HepG2 (cell line): ENCODE measurements around the gene PSMB3. TPM values are rescaled to one million over a fixed set of nuclear protein-coding genes. Genes with fewer than 3 reads are reported as not detected.

Experiments
- CCDC6 ChIP-seq: sonication (generic); formaldehyde crosslinking; IDR thresholded peaks from 2 replicates; pipeline ENCODE4 v1.8.1; 2022; ENCODE audit warnings: mild to moderate bottlenecking, missing genetic modification reagents, moderate library complexity
- CEBPG ChIP-seq: IDR thresholded peaks from 2 replicates; pipeline ENCODE4 v1.6.1; 2016
- FOXK1 ChIP-seq: sonication (generic); formaldehyde crosslinking; IDR thresholded peaks from 2 replicates; pipeline ENCODE4 v1.4.0; 2020; ENCODE audit warnings: low read depth, missing genetic modification reagents, borderline replicate concordance
- HMG20B ChIP-seq: conservative IDR thresholded peaks from 2 replicates; pipeline ENCODE4 v1.6.1; 2016; ENCODE audit warnings: missing genetic modification reagents, missing compliant biosample characterization
- KAT2B ChIP-seq: fragments of 150-350 bp; IDR thresholded peaks from 2 replicates; pipeline ENCODE4 v1.6.1; 2014; ENCODE audit warnings: low read depth, low read length, borderline replicate concordance
- KDM4B ChIP-seq: sonication (generic); formaldehyde crosslinking; IDR thresholded peaks from 2 replicates; pipeline ENCODE4 v1.4.0; 2020; ENCODE audit warnings: missing genetic modification reagents
- NFKB2 ChIP-seq: sonication (generic); formaldehyde crosslinking; IDR thresholded peaks from 2 replicates; pipeline ENCODE4 v1.4.0; 2020; ENCODE audit warnings: missing genetic modification reagents, borderline replicate concordance
- POLR2G ChIP-seq: fragments of 200-400 bp; formaldehyde crosslinking; IDR thresholded peaks from 2 replicates; pipeline ENCODE4 v1.6.1; 2018; ENCODE audit warnings: mild to moderate bottlenecking, low read depth, low read length, moderate library complexity
- ZNF557 ChIP-seq: sonication (generic); formaldehyde crosslinking; IDR thresholded peaks from 2 replicates; pipeline ENCODE4 v1.4.0; 2020; ENCODE audit warnings: missing genetic modification reagents
- polyA plus RNA-seq, 8 experiments: library from polyadenylated mRNA; depleted of rRNA in 3 of 8; stranded (reverse) in 7 of 8; unstranded in 1 of 8; fragments of >200 nt; fragmentation: Illumina TruSeq in 4 of 8; extraction: Trizol in 4 of 8; gene quantifications; 2 replicates each; pipeline versions ENCODE4 v1.2.1 to v1.2.3, GENCODE V29; 2011 to 2016; ENCODE audit warnings: low read depth in 4 of 8, missing spikeins in 1 of 8, mixed read lengths in 1 of 8; ENCODE audit not compliant: insufficient read depth in 1 of 8
- total RNA-seq, 5 experiments: library from RNA; depleted of rRNA; stranded (reverse); fragments of >200 nt; fragmentation: Illumina TruSeq; extraction: Trizol; gene quantifications; 2 replicates each; pipeline ENCODE4 v1.2.3, GENCODE V29; 2016; ENCODE audit warnings: low read depth in 1 of 5
- TF ChIP-seq, protein P1 (sequence below): sonication (generic); formaldehyde crosslinking; IDR thresholded peaks from 2 replicates; pipeline ENCODE4 v1.5.1; 2020; ENCODE audit warnings: mild to moderate bottlenecking, missing genetic modification reagents, borderline replicate concordance
- TF ChIP-seq, protein P2 (sequence below): sonication (generic); formaldehyde crosslinking; conservative IDR thresholded peaks from 2 replicates; pipeline ENCODE4 v1.8.1; 2023; ENCODE audit warnings: missing genetic modification reagents
- TF ChIP-seq, protein P3 (sequence below): sonication (generic); formaldehyde crosslinking; IDR thresholded peaks from 2 replicates; pipeline ENCODE4 v1.5.0; 2020; ENCODE audit warnings: missing genetic modification reagents, mild to moderate bottlenecking, borderline replicate concordance
- TF ChIP-seq, protein P4 (sequence below): sonication (generic); formaldehyde crosslinking; IDR thresholded peaks from 2 replicates; pipeline ENCODE4 v1.5.1; 2020; ENCODE audit warnings: missing genetic modification reagents, mild to moderate bottlenecking, borderline replicate concordance
- TF ChIP-seq, protein P5 (sequence below): sonication (generic); formaldehyde crosslinking; IDR thresholded peaks from 2 replicates; pipeline ENCODE4 v1.8.1; 2023; ENCODE audit warnings: mild to moderate bottlenecking, missing genetic modification reagents
- TF ChIP-seq, protein P6 (sequence below): sonication (generic); formaldehyde crosslinking; IDR thresholded peaks from 2 replicates; pipeline ENCODE4 v1.8.1; 2022; ENCODE audit warnings: mild to moderate bottlenecking, missing genetic modification reagents

Gene PSMB3
- total and polyA plus RNA-seq, 2 of the 13 experiments (the other 11 are each of a cell fraction or from before 2014, with no cell fraction given) = 366 to 517 TPM

DNA sequence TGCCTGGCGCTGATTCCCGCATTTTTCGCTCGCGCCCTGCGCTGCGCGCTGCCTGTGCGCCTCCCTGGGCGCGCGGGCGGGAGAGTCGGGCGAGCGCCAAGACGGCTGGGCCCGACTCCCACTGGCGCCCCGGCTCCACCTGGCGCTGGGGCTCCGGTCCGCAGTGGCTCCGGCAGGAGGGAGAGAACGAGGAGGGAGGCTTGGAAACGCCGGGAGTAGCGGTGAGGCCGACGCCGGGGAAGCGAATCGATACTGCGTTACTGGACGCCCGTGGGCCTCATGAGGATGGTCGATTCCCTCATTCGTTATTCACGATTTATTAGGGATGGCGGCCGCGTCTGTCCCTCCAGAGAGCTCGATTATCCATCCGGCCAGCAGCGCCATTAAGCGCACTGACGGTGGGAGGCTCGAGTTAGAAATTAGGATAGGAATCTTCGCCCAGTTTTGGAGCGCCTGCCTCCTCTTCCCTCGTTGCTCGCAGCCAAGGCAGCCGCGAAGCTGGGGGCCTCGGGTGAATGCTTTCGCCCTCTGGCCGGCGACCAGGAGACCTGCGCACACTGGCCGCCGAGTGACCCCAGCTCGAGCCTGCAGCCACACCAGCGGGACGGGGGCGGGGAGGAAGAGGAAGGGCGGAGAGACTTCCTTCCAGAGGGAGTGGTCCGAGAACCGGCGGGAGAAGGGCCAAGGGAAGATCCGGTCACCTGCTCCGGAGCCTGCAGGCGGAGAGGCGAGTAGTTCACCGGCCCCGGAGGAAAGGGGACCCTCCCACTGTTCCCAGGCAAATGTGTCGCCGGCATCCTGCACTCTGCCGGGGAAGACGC, 3.1 kb upstream of the PSMB3 start (continued):
- TF ChIP-seq, protein P1, sequence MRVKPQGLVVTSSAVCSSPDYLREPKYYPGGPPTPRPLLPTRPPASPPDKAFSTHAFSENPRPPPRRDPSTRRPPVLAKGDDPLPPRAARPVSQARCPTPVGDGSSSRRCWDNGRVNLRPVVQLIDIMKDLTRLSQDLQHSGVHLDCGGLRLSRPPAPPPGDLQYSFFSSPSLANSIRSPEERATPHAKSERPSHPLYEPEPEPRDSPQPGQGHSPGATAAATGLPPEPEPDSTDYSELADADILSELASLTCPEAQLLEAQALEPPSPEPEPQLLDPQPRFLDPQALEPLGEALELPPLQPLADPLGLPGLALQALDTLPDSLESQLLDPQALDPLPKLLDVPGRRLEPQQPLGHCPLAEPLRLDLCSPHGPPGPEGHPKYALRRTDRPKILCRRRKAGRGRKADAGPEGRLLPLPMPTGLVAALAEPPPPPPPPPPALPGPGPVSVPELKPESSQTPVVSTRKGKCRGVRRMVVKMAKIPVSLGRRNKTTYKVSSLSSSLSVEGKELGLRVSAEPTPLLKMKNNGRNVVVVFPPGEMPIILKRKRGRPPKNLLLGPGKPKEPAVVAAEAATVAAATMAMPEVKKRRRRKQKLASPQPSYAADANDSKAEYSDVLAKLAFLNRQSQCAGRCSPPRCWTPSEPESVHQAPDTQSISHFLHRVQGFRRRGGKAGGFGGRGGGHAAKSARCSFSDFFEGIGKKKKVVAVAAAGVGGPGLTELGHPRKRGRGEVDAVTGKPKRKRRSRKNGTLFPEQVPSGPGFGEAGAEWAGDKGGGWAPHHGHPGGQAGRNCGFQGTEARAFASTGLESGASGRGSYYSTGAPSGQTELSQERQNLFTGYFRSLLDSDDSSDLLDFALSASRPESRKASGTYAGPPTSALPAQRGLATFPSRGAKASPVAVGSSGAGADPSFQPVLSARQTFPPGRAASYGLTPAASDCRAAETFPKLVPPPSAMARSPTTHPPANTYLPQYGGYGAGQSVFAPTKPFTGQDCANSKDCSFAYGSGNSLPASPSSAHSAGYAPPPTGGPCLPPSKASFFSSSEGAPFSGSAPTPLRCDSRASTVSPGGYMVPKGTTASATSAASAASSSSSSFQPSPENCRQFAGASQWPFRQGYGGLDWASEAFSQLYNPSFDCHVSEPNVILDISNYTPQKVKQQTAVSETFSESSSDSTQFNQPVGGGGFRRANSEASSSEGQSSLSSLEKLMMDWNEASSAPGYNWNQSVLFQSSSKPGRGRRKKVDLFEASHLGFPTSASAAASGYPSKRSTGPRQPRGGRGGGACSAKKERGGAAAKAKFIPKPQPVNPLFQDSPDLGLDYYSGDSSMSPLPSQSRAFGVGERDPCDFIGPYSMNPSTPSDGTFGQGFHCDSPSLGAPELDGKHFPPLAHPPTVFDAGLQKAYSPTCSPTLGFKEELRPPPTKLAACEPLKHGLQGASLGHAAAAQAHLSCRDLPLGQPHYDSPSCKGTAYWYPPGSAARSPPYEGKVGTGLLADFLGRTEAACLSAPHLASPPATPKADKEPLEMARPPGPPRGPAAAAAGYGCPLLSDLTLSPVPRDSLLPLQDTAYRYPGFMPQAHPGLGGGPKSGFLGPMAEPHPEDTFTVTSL (CRISPR knock-in tag) = peak; percentile 23; the same call in 1 of the 2 replicates
- TF ChIP-seq, protein P2, sequence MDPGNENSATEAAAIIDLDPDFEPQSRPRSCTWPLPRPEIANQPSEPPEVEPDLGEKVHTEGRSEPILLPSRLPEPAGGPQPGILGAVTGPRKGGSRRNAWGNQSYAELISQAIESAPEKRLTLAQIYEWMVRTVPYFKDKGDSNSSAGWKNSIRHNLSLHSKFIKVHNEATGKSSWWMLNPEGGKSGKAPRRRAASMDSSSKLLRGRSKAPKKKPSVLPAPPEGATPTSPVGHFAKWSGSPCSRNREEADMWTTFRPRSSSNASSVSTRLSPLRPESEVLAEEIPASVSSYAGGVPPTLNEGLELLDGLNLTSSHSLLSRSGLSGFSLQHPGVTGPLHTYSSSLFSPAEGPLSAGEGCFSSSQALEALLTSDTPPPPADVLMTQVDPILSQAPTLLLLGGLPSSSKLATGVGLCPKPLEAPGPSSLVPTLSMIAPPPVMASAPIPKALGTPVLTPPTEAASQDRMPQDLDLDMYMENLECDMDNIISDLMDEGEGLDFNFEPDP (CRISPR knock-in tag) = peak; percentile 94; the same call in 1 of the 2 replicates
- TF ChIP-seq, protein P3, sequence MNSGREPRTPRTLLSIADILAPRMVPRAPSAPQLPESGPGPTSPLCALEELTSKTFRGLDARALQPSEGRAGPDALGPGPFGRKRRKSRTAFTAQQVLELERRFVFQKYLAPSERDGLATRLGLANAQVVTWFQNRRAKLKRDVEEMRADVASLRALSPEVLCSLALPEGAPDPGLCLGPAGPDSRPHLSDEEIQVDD = peak; percentile 79
- no peak; the same call in none of the 2 replicates for TF ChIP-seq ZNF557 (CRISPR knock-in tag)
- TF ChIP-seq CCDC6 (CRISPR knock-in tag) = peak; percentile 92; the same call in 1 of the 2 replicates
- peak; percentile 63 for TF ChIP-seq KDM4B (CRISPR knock-in tag)
- no peak for TF ChIP-seq CEBPG
- TF ChIP-seq POLR2G = peak; percentile 98
- TF ChIP-seq HMG20B (CRISPR knock-in tag) = 0 out of 2 replicates have a peak, but pooled peaks have one; percentile 37
- TF ChIP-seq, protein P4, sequence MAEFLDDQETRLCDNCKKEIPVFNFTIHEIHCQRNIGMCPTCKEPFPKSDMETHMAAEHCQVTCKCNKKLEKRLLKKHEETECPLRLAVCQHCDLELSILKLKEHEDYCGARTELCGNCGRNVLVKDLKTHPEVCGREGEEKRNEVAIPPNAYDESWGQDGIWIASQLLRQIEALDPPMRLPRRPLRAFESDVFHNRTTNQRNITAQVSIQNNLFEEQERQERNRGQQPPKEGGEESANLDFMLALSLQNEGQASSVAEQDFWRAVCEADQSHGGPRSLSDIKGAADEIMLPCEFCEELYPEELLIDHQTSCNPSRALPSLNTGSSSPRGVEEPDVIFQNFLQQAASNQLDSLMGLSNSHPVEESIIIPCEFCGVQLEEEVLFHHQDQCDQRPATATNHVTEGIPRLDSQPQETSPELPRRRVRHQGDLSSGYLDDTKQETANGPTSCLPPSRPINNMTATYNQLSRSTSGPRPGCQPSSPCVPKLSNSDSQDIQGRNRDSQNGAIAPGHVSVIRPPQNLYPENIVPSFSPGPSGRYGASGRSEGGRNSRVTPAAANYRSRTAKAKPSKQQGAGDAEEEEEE (CRISPR knock-in tag) = no peak
- peak; percentile 47; the same call in 1 of the 2 replicates for TF ChIP-seq KAT2B
- TF ChIP-seq, protein P5, sequence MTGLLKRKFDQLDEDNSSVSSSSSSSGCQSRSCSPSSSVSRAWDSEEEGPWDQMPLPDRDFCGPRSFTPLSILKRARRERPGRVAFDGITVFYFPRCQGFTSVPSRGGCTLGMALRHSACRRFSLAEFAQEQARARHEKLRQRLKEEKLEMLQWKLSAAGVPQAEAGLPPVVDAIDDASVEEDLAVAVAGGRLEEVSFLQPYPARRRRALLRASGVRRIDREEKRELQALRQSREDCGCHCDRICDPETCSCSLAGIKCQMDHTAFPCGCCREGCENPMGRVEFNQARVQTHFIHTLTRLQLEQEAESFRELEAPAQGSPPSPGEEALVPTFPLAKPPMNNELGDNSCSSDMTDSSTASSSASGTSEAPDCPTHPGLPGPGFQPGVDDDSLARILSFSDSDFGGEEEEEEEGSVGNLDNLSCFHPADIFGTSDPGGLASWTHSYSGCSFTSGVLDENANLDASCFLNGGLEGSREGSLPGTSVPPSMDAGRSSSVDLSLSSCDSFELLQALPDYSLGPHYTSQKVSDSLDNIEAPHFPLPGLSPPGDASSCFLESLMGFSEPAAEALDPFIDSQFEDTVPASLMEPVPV (CRISPR knock-in tag) = peak; percentile 69
- peak; percentile 88; the same call in 1 of the 2 replicates for TF ChIP-seq NFKB2 (CRISPR knock-in tag)
- TF ChIP-seq, protein P6, sequence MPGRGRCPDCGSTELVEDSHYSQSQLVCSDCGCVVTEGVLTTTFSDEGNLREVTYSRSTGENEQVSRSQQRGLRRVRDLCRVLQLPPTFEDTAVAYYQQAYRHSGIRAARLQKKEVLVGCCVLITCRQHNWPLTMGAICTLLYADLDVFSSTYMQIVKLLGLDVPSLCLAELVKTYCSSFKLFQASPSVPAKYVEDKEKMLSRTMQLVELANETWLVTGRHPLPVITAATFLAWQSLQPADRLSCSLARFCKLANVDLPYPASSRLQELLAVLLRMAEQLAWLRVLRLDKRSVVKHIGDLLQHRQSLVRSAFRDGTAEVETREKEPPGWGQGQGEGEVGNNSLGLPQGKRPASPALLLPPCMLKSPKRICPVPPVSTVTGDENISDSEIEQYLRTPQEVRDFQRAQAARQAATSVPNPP (CRISPR knock-in tag) = peak; percentile 90; the same call in 1 of the 2 replicates
- TF ChIP-seq FOXK1 (CRISPR knock-in tag) = no peak
